ENCODE measurements around the gene GET4. TPM values are rescaled to one million over a fixed set of nuclear protein-coding genes. Genes with fewer than 3 reads are reported as not detected.

The GET4 gene
- total and polyA plus RNA-seq, 2 of the 13 experiments (the other 11 are each of a cell fraction or from before 2014, with no cell fraction given) = 28.2 to 35.2 TPM

GRCh38 chr7:873367-874002 lies 2.9 kb upstream of the GET4 start (continued):
- TF ChIP-seq HES4 (CRISPR knock-in tag; IDR thresholded peaks at IDR 0.05; ENCODE audit: borderline replicate concordance) (peak; percentile 63; the same call in 1 of the 2 replicates), ATF5 (CRISPR knock-in tag; IDR thresholded peaks at IDR 0.05; ENCODE audit: low read depth) (0 out of 2 replicates have a peak, but pooled peaks have one; percentile 85), TOPORS (CRISPR knock-in tag; IDR thresholded peaks at IDR 0.05) (0 out of 2 replicates have a peak, but pooled peaks have one; percentile 30), XBP1 (CRISPR knock-in tag; IDR thresholded peaks at IDR 0.05) (peak; percentile 90; the same call in 1 of the 2 replicates), MEIS2 (CRISPR knock-in tag; IDR thresholded peaks at IDR 0.05) (peak; percentile 90), KDM5A (IDR thresholded peaks at IDR 0.05; ENCODE audit: borderline replicate concordance, low read length) (no peak), FOXP1 (IDR thresholded peaks at IDR 0.05) (no peak), FOXP1 (CRISPR knock-in tag; IDR thresholded peaks at IDR 0.05) (0 out of 2 replicates have a peak, but pooled peaks have one; percentile 21), RXRB (CRISPR knock-in tag; IDR thresholded peaks at IDR 0.05; ENCODE audit: borderline replicate concordance) (peak; percentile 87), ZNF883 (CRISPR knock-in tag; IDR thresholded peaks at IDR 0.05; ENCODE audit: not compliant biosample characterization) (peak; percentile 35), SP2 (CRISPR knock-in tag; IDR thresholded peaks at IDR 0.05) (0 out of 2 replicates have a peak, but pooled peaks have one; percentile 43), SMYD3 (CRISPR knock-in tag; IDR thresholded peaks at IDR 0.05) (peak; percentile 81), CC2D1A (CRISPR knock-in tag; IDR thresholded peaks at IDR 0.05) (0 out of 2 replicates have a peak, but pooled peaks have one; percentile 30), NCOR1 (IDR thresholded peaks at IDR 0.05; ENCODE audit: borderline replicate concordance, low read length) (no peak), CEBPZ (IDR thresholded peaks at IDR 0.05; ENCODE audit: low read length) (no peak), ZNF12 (CRISPR knock-in tag; IDR thresholded peaks at IDR 0.05) (no peak), ARHGAP35 (CRISPR knock-in tag; IDR thresholded peaks at IDR 0.05; ENCODE audit: borderline replicate concordance) (no peak)
- TF ChIP-seq, protein P1, sequence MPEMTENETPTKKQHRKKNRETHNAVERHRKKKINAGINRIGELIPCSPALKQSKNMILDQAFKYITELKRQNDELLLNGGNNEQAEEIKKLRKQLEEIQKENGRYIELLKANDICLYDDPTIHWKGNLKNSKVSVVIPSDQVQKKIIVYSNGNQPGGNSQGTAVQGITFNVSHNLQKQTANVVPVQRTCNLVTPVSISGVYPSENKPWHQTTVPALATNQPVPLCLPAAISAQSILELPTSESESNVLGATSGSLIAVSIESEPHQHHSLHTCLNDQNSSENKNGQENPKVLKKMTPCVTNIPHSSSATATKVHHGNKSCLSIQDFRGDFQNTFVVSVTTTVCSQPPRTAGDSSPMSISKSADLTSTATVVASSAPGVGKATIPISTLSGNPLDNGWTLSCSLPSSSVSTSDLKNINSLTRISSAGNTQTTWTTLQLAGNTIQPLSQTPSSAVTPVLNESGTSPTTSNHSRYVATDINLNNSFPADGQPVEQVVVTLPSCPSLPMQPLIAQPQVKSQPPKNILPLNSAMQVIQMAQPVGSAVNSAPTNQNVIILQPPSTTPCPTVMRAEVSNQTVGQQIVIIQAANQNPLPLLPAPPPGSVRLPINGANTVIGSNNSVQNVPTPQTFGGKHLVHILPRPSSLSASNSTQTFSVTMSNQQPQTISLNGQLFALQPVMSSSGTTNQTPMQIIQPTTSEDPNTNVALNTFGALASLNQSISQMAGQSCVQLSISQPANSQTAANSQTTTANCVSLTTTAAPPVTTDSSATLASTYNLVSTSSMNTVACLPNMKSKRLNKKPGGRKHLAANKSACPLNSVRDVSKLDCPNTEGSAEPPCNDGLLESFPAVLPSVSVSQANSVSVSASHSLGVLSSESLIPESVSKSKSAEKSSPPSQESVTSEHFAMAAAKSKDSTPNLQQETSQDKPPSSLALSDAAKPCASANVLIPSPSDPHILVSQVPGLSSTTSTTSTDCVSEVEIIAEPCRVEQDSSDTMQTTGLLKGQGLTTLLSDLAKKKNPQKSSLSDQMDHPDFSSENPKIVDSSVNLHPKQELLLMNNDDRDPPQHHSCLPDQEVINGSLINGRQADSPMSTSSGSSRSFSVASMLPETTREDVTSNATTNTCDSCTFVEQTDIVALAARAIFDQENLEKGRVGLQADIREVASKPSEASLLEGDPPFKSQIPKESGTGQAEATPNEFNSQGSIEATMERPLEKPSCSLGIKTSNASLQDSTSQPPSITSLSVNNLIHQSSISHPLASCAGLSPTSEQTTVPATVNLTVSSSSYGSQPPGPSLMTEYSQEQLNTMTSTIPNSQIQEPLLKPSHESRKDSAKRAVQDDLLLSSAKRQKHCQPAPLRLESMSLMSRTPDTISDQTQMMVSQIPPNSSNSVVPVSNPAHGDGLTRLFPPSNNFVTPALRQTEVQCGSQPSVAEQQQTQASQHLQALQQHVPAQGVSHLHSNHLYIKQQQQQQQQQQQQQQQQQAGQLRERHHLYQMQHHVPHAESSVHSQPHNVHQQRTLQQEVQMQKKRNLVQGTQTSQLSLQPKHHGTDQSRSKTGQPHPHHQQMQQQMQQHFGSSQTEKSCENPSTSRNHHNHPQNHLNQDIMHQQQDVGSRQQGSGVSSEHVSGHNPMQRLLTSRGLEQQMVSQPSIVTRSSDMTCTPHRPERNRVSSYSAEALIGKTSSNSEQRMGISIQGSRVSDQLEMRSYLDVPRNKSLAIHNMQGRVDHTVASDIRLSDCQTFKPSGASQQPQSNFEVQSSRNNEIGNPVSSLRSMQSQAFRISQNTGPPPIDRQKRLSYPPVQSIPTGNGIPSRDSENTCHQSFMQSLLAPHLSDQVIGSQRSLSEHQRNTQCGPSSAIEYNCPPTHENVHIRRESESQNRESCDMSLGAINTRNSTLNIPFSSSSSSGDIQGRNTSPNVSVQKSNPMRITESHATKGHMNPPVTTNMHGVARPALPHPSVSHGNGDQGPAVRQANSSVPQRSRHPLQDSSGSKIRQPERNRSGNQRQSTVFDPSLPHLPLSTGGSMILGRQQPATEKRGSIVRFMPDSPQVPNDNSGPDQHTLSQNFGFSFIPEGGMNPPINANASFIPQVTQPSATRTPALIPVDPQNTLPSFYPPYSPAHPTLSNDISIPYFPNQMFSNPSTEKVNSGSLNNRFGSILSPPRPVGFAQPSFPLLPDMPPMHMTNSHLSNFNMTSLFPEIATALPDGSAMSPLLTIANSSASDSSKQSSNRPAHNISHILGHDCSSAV (CRISPR knock-in tag; IDR thresholded peaks at IDR 0.05; ENCODE audit: borderline replicate concordance) = no peak

All from HepG2 (cell line).